Mesothelial cell of epicardium (in vitro differentiated cells): ENCODE results near the gene RAB18. TPM values are rescaled to one million over a fixed set of nuclear protein-coding genes. Genes with fewer than 3 reads are reported as not detected.
A peak's percentile ranks its signal among the peaks of the same experiment; 100 is the strongest.
"Not testable (repeated sequence)": the region's sequence is repeated elsewhere in the genome, so short reads cannot be mapped to it uniquely, and the experiment has no call there.

Experiments
- DNase-seq, 2 experiments: peaks; one replicate each; pipeline ENCODE4 v3.0.0; 2021; ENCODE audit warnings: low spot score in 2 of 2; ENCODE audit not compliant: unreplicated experiment in 2 of 2
- H3K27ac Mint-ChIP-seq: 2 replicates; pipeline ENCODE4 v1.8.0; 2021; ENCODE audit warnings: mixed read lengths
- H3K27me3 Mint-ChIP-seq: 2 replicates; pipeline ENCODE4 v1.8.0; 2021; ENCODE audit warnings: low read depth, mixed read lengths
- H3K36me3 Mint-ChIP-seq: 2 replicates; pipeline ENCODE4 v1.8.0; 2021; ENCODE audit warnings: mixed read lengths
- H3K4me1 Mint-ChIP-seq: 2 replicates; pipeline ENCODE4 v1.8.0; 2021; ENCODE audit warnings: mixed read lengths
- H3K4me3 Mint-ChIP-seq: 2 replicates; pipeline ENCODE4 v1.8.0; 2021; ENCODE audit warnings: mild to moderate bottlenecking, moderate library complexity, mixed read lengths
- H3K9me3 Mint-ChIP-seq: 2 replicates; pipeline ENCODE4 v1.8.0; 2021; ENCODE audit warnings: mixed read lengths
- CTCF ChIP-seq: fragments of 200-600 bp; sonication (generic); IDR thresholded peaks from one replicate; pipeline ENCODE4 v1.5.0; 2021; ENCODE audit warnings: antibody characterized with exemption; ENCODE audit not compliant: unreplicated experiment
- total RNA-seq: library from RNA; stranded (reverse); gene quantifications from 3 replicates; pipeline ENCODE4 v1.2.1, GENCODE V29; 2021

RAB18 gene
- total RNA-seq, 1 donor from 2014 or later = 93.7 TPM

GRCh38 chr10:27504808-27505460, 830 bp downstream of the RAB18 start:
- no peak for DNase-seq
- no peaks in the 10 kb centered on the region for H3K9me3 Mint-ChIP-seq
- peaks cover 9% of the 10 kb centered on the region for H3K27me3 Mint-ChIP-seq
- peaks cover 29% of the 10 kb centered on the region for H3K4me1 Mint-ChIP-seq
- H3K27ac Mint-ChIP-seq = peak overlapping the region; percentile 99
- no peak for TF ChIP-seq CTCF
- peak overlapping the region; percentile 98 for H3K4me3 Mint-ChIP-seq
- H3K36me3 Mint-ChIP-seq = no peaks in the 10 kb centered on the region

- not testable (repeated sequence) for DNase-seq, H3K27me3 Mint-ChIP-seq, H3K9me3 Mint-ChIP-seq, H3K36me3 Mint-ChIP-seq
- H3K4me1 Mint-ChIP-seq = peaks cover 29% of the 10 kb centered on the region
- H3K4me3 Mint-ChIP-seq = peak overlapping the region; percentile 60
- H3K27ac Mint-ChIP-seq = peak overlapping the region; percentile 40
Measured at GRCh38 chr10:27505537-27505936, 1.4 kb downstream of the RAB18 start.

- TF ChIP-seq CTCF = no peak
- Mint-ChIP-seq H3K36me3 (peaks cover 4% of the 10 kb centered on the region), H3K27ac (no peak overlapping the region), H3K27me3 (no peaks in the 10 kb centered on the region), H3K4me1 (peaks cover 29% of the 10 kb centered on the region), H3K9me3 (no peaks in the 10 kb centered on the region), H3K4me3 (peak overlapping the region; percentile 60)
- no peak for DNase-seq
Measured at GRCh38 chr10:27506280-27506679, 2.2 kb downstream of the RAB18 start.

GRCh38 chr10:27512548-27512947, 8.4 kb downstream of the RAB18 start:
- H3K27ac Mint-ChIP-seq = no peak overlapping the region
- no peak for TF ChIP-seq CTCF
- H3K36me3 Mint-ChIP-seq = peaks cover 31% of the 10 kb centered on the region

GRCh38 chr10:27513451-27514191, 9.5 kb downstream of the RAB18 start:
- Mint-ChIP-seq H3K27me3 (no peaks in the 10 kb centered on the region), H3K9me3 (no peaks in the 10 kb centered on the region), H3K27ac (peak overlapping the region; percentile 82), H3K4me3 (no peak overlapping the region), H3K4me1 (peaks cover 12% of the 10 kb centered on the region), H3K36me3 (peaks cover 35% of the 10 kb centered on the region)
- no peak for DNase-seq
- no peak for TF ChIP-seq CTCF

More at GRCh38 chr10:27512548-27512947, 8.4 kb downstream of the RAB18 start:
- DNase-seq = no peak
- peaks cover 12% of the 10 kb centered on the region for H3K4me1 Mint-ChIP-seq
- H3K4me3 Mint-ChIP-seq = no peak overlapping the region
- no peaks in the 10 kb centered on the region for H3K9me3 Mint-ChIP-seq
- H3K27me3 Mint-ChIP-seq = no peaks in the 10 kb centered on the region

- H3K36me3 Mint-ChIP-seq = peaks cover 35% of the 10 kb centered on the region
- TF ChIP-seq CTCF = no peak
- no peaks in the 10 kb centered on the region for H3K9me3 Mint-ChIP-seq
- no peaks in the 10 kb centered on the region for H3K27me3 Mint-ChIP-seq
- no peak for DNase-seq
- H3K27ac Mint-ChIP-seq = peak overlapping the region; percentile 82
- no peak overlapping the region for H3K4me3 Mint-ChIP-seq
- H3K4me1 Mint-ChIP-seq = peaks cover 10% of the 10 kb centered on the region
Measured at GRCh38 chr10:27514243-27514642, 10.1 kb downstream of the RAB18 start.
